Liver (tissue), 9 donors: ENCODE data around the gene TAS2R41. TPM values are rescaled to one million over a fixed set of nuclear protein-coding genes. Genes with fewer than 3 reads are reported as not detected.

Source experiments
- DNase-seq: peaks from one replicate; pipeline ENCODE4 v3.0.0-alpha.2; 2017; ENCODE audit warnings: low spot score
- H3K27ac ChIP-seq, 2 donors: one replicate each; pipeline ENCODE4 v1.7.0; 2013; ENCODE audit warnings: inconsistent platforms in 2 of 2, low read length in 2 of 2, control low read depth in 1 of 2, low read depth in 1 of 2, mild to moderate bottlenecking in 1 of 2
- H3K27me3 ChIP-seq, 4 donors: one replicate each; pipeline versions ENCODE4 v1.6.1 to v1.7.0; 2013; ENCODE audit warnings: low read length in 3 of 4, inconsistent platforms in 1 of 4, mild to moderate bottlenecking in 1 of 4, moderate library complexity in 1 of 4; ENCODE audit not compliant: control insufficient read depth in 4 of 4, insufficient read depth in 4 of 4
- H3K36me3 ChIP-seq, 4 donors: one replicate each; pipeline versions ENCODE4 v1.6.1 to v1.7.0; 2013; ENCODE audit warnings: low read length in 3 of 4, mild to moderate bottlenecking in 3 of 4, low read depth in 1 of 4, moderate library complexity in 1 of 4; ENCODE audit not compliant: control insufficient read depth in 4 of 4, insufficient read depth in 3 of 4
- H3K4me1 ChIP-seq, 4 donors: one replicate each; pipeline versions ENCODE4 v1.6.1 to v1.7.0; 2013; ENCODE audit warnings: low read length in 3 of 4, mild to moderate bottlenecking in 3 of 4, moderate library complexity in 1 of 4; ENCODE audit not compliant: control insufficient read depth in 4 of 4, insufficient read depth in 4 of 4
- H3K4me3 ChIP-seq, 3 donors: one replicate each; pipeline versions ENCODE4 v1.6.1 to v1.7.0; 2013; ENCODE audit warnings: low read length in 3 of 3, control low read depth in 1 of 3, low read depth in 1 of 3, mild to moderate bottlenecking in 1 of 3
- H3K9ac ChIP-seq, 2 donors: one replicate each; pipeline ENCODE4 v1.7.0; 2013; ENCODE audit warnings: low read length in 2 of 2, mild to moderate bottlenecking in 2 of 2, moderate library complexity in 2 of 2, control low read depth in 1 of 2, low read depth in 1 of 2
- H3K9me3 ChIP-seq, 4 donors: one replicate each; pipeline versions ENCODE4 v1.6.1 to v1.7.0; 2013; ENCODE audit warnings: low read length in 3 of 4; ENCODE audit not compliant: control insufficient read depth in 4 of 4
- EGR1 ChIP-seq, 2 donors: IDR thresholded peaks; 2 replicates each; pipeline ENCODE4 v1.6.1; 2016 to 2018; ENCODE audit warnings: antibody characterized with exemption in 2 of 2, low read depth in 2 of 2
- FOXA1 ChIP-seq: IDR thresholded peaks from 2 replicates; pipeline ENCODE4 v1.6.1; 2016; ENCODE audit warnings: antibody characterized with exemption
- FOXA2 ChIP-seq: IDR thresholded peaks from 2 replicates; pipeline ENCODE4 v1.6.1; 2016; ENCODE audit warnings: antibody characterized with exemption
- GABPA ChIP-seq, 2 donors: IDR thresholded peaks in 1 of 2; conservative IDR thresholded peaks in 1 of 2; 2 replicates each; pipeline ENCODE4 v1.6.1; 2016; ENCODE audit warnings: antibody characterized with exemption in 2 of 2, mild to moderate bottlenecking in 1 of 2, moderate library complexity in 1 of 2
- HNF4A ChIP-seq, 2 donors: conservative IDR thresholded peaks; 2 replicates each; pipeline ENCODE4 v1.6.1; 2016; ENCODE audit warnings: antibody characterized with exemption in 2 of 2, mild to moderate bottlenecking in 2 of 2
- HNF4G ChIP-seq: IDR thresholded peaks from 2 replicates; pipeline ENCODE4 v1.6.1; 2016; ENCODE audit warnings: antibody characterized with exemption
- NR2F2 ChIP-seq: IDR thresholded peaks from 2 replicates; pipeline ENCODE4 v1.6.1; 2016; ENCODE audit warnings: antibody characterized with exemption
- RAD21 ChIP-seq, 2 donors: IDR thresholded peaks; 2 replicates each; pipeline ENCODE4 v1.6.1; 2016; ENCODE audit warnings: antibody characterized with exemption in 2 of 2, mild to moderate bottlenecking in 2 of 2
- RXRA ChIP-seq, 2 donors: IDR thresholded peaks; 2 replicates each; pipeline ENCODE4 v1.6.1; 2017 to 2018; ENCODE audit warnings: antibody characterized with exemption in 2 of 2, mild to moderate bottlenecking in 1 of 2
- SP1 ChIP-seq: IDR thresholded peaks from 2 replicates; pipeline ENCODE4 v1.6.1; 2018; ENCODE audit warnings: antibody characterized with exemption, mild to moderate bottlenecking
- TAF1 ChIP-seq: conservative IDR thresholded peaks from 2 replicates; pipeline ENCODE4 v1.6.1; 2016; ENCODE audit warnings: antibody characterized with exemption, mild to moderate bottlenecking
- YY1 ChIP-seq: IDR thresholded peaks from 2 replicates; pipeline ENCODE4 v1.6.1; 2016; ENCODE audit warnings: antibody characterized with exemption, mild to moderate bottlenecking
- WGBS: extraction: QIAGEN DNeasy Blood & Tissue Kit; methylation state at CpG from one replicate; pipeline ENCODE4 v1.1.7; 2013; 5-methylcytosine and 5-hydroxymethylcytosine counted together
- polyA plus RNA-seq, 2 donors: library from polyadenylated mRNA; stranded (reverse) in 1 of 2; unstranded in 1 of 2; fragments of 200-250 nt in 1 of 2; fragments of >200 nt in 1 of 2; fragmentation: Nextera tagmentation in 1 of 2; extraction: Ambion mirVana in 1 of 2; gene quantifications; one replicate each; pipeline versions ENCODE4 v1.2.1 to v1.2.3, GENCODE V29; 2013 to 2015
- total RNA-seq, 2 donors: library from RNA; depleted of rRNA; stranded (reverse); fragments of >200 nt; gene quantifications; one replicate each; pipeline ENCODE4 v1.2.3, GENCODE V29; 2014
- TF ChIP-seq, protein P1 (sequence below): fragments of 150-350 bp; IDR thresholded peaks from 2 replicates; pipeline ENCODE4 v1.5.1; 2017; ENCODE audit warnings: improper control_type of control experiment, low read depth, low read length; ENCODE audit not compliant: missing input control
- TF ChIP-seq, protein P2 (sequence below): IDR thresholded peaks from 2 replicates; pipeline ENCODE4 v1.6.1; 2016; ENCODE audit warnings: antibody characterized with exemption
- TF ChIP-seq, protein P3 (sequence below): IDR thresholded peaks from 2 replicates; pipeline ENCODE4 v1.6.1; 2016; ENCODE audit warnings: antibody characterized with exemption
- TF ChIP-seq, protein P4 (sequence below): IDR thresholded peaks from 2 replicates; pipeline ENCODE4 v1.6.1; 2016; ENCODE audit warnings: antibody characterized with exemption, mild to moderate bottlenecking
- TF ChIP-seq, protein P5 (sequence below): IDR thresholded peaks from 2 replicates; pipeline ENCODE4 v1.6.1; 2016; ENCODE audit warnings: antibody characterized with exemption
- donor health status: healthy.
- donor health status: healthy.
- donor health status: healthy.
- donor health status: healthy.
- donor health status: healthy.

TAS2R41 gene
- total and polyA plus RNA-seq, 4 donors, result 0.25 TPM; not detected in 3

DNA sequence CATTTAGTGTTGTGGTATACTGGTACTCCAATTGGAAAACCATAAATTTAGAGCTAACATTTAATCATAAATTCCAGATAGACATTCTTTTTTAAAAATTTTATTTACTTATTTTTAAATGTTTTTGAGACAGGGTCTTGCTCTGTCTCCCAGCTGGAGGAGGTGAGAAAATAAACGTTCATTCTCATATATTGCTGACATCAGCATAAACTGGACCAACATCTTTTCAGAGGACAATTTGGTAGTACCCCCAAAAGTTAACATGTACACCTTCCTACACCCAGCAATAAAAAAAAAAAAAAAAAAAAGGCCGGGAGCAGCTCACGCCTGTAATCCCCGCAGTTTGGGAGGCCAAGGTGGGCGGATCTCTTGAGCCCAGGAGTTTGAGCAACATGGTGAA, 29.2 kb upstream of the TAS2R41 start:
- no peak for DNase-seq
- 95% methylated on average over 5 of the region's 5 CpGs for WGBS
- Histone ChIP-seq H3K27me3 (no peaks in the 10 kb centered on the region), H3K9me3 (no peaks in the 10 kb centered on the region), H3K4me3 (no peak overlapping the region), H3K4me1 (peaks cover 5 to 18% (median 15%) of the 10 kb centered on the region in 4 donors), H3K9ac (no peak overlapping the region), H3K27ac (no peak overlapping the region), H3K36me3 (no peaks in the 10 kb centered on the region)
- TF ChIP-seq, protein P1, sequence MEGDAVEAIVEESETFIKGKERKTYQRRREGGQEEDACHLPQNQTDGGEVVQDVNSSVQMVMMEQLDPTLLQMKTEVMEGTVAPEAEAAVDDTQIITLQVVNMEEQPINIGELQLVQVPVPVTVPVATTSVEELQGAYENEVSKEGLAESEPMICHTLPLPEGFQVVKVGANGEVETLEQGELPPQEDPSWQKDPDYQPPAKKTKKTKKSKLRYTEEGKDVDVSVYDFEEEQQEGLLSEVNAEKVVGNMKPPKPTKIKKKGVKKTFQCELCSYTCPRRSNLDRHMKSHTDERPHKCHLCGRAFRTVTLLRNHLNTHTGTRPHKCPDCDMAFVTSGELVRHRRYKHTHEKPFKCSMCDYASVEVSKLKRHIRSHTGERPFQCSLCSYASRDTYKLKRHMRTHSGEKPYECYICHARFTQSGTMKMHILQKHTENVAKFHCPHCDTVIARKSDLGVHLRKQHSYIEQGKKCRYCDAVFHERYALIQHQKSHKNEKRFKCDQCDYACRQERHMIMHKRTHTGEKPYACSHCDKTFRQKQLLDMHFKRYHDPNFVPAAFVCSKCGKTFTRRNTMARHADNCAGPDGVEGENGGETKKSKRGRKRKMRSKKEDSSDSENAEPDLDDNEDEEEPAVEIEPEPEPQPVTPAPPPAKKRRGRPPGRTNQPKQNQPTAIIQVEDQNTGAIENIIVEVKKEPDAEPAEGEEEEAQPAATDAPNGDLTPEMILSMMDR, result no peak
- no peak for TF ChIP-seq HNF4A (conservative IDR thresholded peaks at IDR 0.05)
- TF ChIP-seq, protein P2, sequence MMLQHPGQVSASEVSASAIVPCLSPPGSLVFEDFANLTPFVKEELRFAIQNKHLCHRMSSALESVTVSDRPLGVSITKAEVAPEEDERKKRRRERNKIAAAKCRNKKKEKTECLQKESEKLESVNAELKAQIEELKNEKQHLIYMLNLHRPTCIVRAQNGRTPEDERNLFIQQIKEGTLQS, result no peak
- TF ChIP-seq, protein P3, sequence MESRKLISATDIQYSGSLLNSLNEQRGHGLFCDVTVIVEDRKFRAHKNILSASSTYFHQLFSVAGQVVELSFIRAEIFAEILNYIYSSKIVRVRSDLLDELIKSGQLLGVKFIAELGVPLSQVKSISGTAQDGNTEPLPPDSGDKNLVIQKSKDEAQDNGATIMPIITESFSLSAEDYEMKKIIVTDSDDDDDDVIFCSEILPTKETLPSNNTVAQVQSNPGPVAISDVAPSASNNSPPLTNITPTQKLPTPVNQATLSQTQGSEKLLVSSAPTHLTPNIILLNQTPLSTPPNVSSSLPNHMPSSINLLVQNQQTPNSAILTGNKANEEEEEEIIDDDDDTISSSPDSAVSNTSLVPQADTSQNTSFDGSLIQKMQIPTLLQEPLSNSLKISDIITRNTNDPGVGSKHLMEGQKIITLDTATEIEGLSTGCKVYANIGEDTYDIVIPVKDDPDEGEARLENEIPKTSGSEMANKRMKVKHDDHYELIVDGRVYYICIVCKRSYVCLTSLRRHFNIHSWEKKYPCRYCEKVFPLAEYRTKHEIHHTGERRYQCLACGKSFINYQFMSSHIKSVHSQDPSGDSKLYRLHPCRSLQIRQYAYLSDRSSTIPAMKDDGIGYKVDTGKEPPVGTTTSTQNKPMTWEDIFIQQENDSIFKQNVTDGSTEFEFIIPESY, result no peak
- TF ChIP-seq GABPA (IDR thresholded peaks at IDR 0.05 in 1 of 2, conservative IDR thresholded peaks at IDR 0.05 in 1 of 2), result no peak
- TF ChIP-seq YY1, result no peak
- no peak for TF ChIP-seq RAD21 (IDR thresholded peaks at IDR 0.05)
- TF ChIP-seq EGR1 (IDR thresholded peaks at IDR 0.05; ENCODE audit: low read depth in 2 of 2), result no peak
- TF ChIP-seq FOXA2, result no peak
- no peak for TF ChIP-seq NR2F2
- TF ChIP-seq, protein P4, sequence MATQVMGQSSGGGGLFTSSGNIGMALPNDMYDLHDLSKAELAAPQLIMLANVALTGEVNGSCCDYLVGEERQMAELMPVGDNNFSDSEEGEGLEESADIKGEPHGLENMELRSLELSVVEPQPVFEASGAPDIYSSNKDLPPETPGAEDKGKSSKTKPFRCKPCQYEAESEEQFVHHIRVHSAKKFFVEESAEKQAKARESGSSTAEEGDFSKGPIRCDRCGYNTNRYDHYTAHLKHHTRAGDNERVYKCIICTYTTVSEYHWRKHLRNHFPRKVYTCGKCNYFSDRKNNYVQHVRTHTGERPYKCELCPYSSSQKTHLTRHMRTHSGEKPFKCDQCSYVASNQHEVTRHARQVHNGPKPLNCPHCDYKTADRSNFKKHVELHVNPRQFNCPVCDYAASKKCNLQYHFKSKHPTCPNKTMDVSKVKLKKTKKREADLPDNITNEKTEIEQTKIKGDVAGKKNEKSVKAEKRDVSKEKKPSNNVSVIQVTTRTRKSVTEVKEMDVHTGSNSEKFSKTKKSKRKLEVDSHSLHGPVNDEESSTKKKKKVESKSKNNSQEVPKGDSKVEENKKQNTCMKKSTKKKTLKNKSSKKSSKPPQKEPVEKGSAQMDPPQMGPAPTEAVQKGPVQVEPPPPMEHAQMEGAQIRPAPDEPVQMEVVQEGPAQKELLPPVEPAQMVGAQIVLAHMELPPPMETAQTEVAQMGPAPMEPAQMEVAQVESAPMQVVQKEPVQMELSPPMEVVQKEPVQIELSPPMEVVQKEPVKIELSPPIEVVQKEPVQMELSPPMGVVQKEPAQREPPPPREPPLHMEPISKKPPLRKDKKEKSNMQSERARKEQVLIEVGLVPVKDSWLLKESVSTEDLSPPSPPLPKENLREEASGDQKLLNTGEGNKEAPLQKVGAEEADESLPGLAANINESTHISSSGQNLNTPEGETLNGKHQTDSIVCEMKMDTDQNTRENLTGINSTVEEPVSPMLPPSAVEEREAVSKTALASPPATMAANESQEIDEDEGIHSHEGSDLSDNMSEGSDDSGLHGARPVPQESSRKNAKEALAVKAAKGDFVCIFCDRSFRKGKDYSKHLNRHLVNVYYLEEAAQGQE, result no peak
- TF ChIP-seq SP1, result no peak
- no peak for TF ChIP-seq FOXA1
- TF ChIP-seq TAF1, result no peak
- no peak for TF ChIP-seq HNF4G
- no peak for TF ChIP-seq RXRA (IDR thresholded peaks at IDR 0.05)

DNA sequence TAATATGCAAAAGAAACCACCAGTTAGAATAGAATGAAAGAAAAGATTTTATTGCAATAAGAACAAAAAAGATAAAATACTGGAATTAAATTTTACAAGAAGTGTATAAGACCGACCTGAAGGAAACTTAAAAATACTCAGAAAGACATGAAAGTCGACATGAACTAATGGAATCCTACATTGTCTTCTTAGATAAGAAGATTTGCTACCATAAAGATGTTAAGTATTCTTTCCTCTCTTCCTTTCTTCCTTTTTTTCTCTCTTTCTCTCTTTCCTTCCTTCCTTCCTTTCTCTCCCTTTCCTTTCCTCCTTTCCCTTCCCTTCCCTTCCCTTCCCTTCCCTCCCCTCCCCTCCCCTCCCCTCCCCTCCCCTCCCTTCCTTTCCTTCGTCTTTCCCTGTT, 27.9 kb upstream of the TAS2R41 start:
- Histone ChIP-seq H3K9me3 (no peaks in the 10 kb centered on the region), H3K27ac (no peak overlapping the region), H3K4me1 (peaks cover 0 to 4% (median 2%) of the 10 kb centered on the region in 4 donors), H3K36me3 (no peaks in the 10 kb centered on the region), H3K9ac (no peak overlapping the region), H3K27me3 (no peaks in the 10 kb centered on the region), H3K4me3 (no peak overlapping the region)
- WGBS, result 78% methylated on average over 2 of the region's 3 CpGs
- DNase-seq, result no peak
- TF ChIP-seq FOXA2 (no peak), HNF4A (conservative IDR thresholded peaks at IDR 0.05) (no peak), YY1 (no peak), EGR1 (IDR thresholded peaks at IDR 0.05; ENCODE audit: low read depth in 2 of 2) (no peak), SP1 (no peak), NR2F2 (no peak), TAF1 (no peak), FOXA1 (no peak), RXRA (IDR thresholded peaks at IDR 0.05) (no peak), RAD21 (IDR thresholded peaks at IDR 0.05) (no peak), HNF4G (no peak), GABPA (IDR thresholded peaks at IDR 0.05 in 1 of 2, conservative IDR thresholded peaks at IDR 0.05 in 1 of 2) (no peak)
- TF ChIP-seq, protein P4, result no peak
- TF ChIP-seq, protein P1, result no peak
- TF ChIP-seq, protein P5, sequence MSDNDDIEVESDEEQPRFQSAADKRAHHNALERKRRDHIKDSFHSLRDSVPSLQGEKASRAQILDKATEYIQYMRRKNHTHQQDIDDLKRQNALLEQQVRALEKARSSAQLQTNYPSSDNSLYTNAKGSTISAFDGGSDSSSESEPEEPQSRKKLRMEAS, result no peak
